Fibroblast of lung (primary cell): ENCODE data around the gene EBF3.

ENCODE experiments used
- EZH2 ChIP-seq: IDR thresholded peaks from 2 replicates; pipeline ENCODE4 v1.5.1; 2012; ENCODE audit warnings: low read length, control low read depth, mild to moderate bottlenecking; ENCODE audit errors: missing control alignments
- TF ChIP-seq, protein P1 (sequence below), 2 donors: IDR thresholded peaks in 1 of 2; conservative IDR thresholded peaks in 1 of 2; 1 replicate in 1 of 2; 2 replicates in 1 of 2; pipeline ENCODE4 v1.5.1; 2011 to 2012; ENCODE audit warnings: low read length in 2 of 2, control low read depth in 1 of 2, inconsistent platforms in 1 of 2, low read depth in 1 of 2, mild to moderate bottlenecking in 1 of 2

DNA sequence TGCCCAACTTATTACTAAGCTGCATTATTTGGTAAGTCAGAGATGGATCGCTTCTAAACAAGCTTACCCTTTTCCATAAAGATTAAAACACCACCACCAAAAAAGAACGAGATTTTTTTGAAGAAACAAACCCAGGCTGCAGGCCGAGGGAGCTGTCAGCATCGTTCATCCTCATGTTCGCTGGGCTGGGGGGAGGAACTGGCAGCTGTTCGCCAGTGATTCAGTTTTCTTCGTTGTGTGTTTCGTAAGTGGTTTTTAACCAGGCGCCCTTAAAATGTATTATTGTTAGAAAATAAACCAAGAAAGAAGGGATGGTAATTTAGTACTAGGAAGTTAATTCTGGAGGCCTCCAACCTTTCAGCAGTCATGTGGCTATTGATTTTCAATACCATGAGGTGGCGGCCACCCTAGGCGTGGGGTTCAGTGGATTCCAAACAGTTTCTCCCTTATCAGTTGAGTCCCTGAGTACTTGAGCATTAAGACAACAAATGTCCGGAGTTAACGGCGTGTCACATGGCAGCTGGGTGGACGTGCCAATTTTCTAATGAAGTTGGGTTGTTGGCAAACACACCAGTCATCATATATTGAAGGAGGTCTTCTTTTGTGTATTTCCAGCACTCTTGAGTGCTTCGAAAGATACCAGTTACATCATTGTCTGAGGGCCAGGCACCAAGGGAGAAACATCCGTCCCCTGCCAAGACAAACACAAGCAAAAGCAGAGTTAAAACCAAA, 173.2 kb downstream of the EBF3 start:
- TF ChIP-seq, protein P1, sequence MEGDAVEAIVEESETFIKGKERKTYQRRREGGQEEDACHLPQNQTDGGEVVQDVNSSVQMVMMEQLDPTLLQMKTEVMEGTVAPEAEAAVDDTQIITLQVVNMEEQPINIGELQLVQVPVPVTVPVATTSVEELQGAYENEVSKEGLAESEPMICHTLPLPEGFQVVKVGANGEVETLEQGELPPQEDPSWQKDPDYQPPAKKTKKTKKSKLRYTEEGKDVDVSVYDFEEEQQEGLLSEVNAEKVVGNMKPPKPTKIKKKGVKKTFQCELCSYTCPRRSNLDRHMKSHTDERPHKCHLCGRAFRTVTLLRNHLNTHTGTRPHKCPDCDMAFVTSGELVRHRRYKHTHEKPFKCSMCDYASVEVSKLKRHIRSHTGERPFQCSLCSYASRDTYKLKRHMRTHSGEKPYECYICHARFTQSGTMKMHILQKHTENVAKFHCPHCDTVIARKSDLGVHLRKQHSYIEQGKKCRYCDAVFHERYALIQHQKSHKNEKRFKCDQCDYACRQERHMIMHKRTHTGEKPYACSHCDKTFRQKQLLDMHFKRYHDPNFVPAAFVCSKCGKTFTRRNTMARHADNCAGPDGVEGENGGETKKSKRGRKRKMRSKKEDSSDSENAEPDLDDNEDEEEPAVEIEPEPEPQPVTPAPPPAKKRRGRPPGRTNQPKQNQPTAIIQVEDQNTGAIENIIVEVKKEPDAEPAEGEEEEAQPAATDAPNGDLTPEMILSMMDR (conservative IDR thresholded peaks at IDR 0.05 in 1 of 2, IDR thresholded peaks at IDR 0.05 in 1 of 2; ENCODE audit: low read depth in 1 of 2, low read length in 2 of 2), result no peak
- TF ChIP-seq EZH2, result no peak
